Measurements from ENCODE around the gene ABCA2.

DNA sequence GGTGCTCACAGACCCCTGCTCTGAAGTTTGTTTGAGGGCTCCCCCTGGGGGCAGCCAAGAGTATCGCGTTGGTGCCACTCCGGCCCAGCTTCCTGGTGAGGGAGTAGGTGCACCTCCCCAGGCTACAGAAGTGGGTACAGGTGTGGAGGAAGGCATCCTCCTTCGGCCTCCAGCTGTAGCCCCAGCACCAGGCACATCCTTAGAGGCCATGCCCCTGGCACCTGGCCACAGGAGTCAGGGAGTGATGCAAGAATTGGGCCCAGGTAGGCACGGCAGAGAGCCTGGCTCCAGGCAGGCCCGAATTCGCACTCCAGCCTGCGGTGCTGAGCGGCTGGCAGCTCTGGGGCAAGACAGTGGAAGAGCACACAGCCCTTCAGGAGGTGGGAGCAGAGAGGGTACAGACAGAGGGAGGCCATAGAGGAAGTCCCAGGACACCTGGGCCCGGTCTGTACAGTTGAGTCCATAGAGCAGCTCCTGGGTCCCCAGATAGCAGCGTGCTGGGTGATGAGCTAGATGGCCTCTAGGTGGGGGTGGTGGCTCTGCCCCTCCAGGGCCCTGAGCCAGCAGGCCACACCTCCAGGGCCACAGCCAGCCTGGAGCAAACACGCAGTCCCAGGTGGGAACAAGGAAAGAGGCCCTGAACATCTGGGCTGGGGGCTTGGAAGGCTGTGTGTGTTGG, 40.0 kb upstream of the ABCA2 start:
- TF ChIP-seq SP1 (IDR thresholded peaks at IDR 0.05) = no peak
- TF ChIP-seq BHLHE40 (IDR thresholded peaks at IDR 0.05; ENCODE audit: borderline replicate concordance) = no peak
- no peak for TF ChIP-seq HDGF (IDR thresholded peaks at IDR 0.05; ENCODE audit: borderline replicate concordance)
- TF ChIP-seq SUZ12 (IDR thresholded peaks at IDR 0.05) = no peak
